ENCODE data around the gene GATA6. TPM values are rescaled to one million over a fixed set of nuclear protein-coding genes. Genes with fewer than 3 reads are reported as not detected.
A peak's percentile ranks its signal among the peaks of the same experiment; 100 is the strongest.

Gene GATA6
- 56.0 TPM for total RNA-seq
- long read RNA-seq, transcript GATA6-201 (7 exons, 3,770 nt): major isoform, 309 of 450 reads
- long read RNA-seq, transcript GATA6-202 (6 exons, 2,057 nt): minor isoform, 108 of 450 reads
- long read RNA-seq, partial matches to known transcripts: 9 of 450 reads
- long read RNA-seq, other reads (novel, unspliced or antisense): 24 of 450 reads

- DNase-seq (peak; percentile 95), ATAC-seq (ENCODE audit: poor library complexity) (peak; percentile 74)
- intact Hi-C loops (cut with DNase I): loop anchor here (2.0 to 10.0 kb wide), 4 partner anchors 172 to 392 kb away; no protein-coding TSS in a partner anchor
Observed at GRCh38 chr18:22169011-22169888, at the start of gene GATA6. Gene GATA6, plus strand, starts transcription at chr18:22169589. Its CDS starts 1,556 bp downstream, at chr18:22171145.

- ATAC-seq (ENCODE audit: poor library complexity) (no peak), DNase-seq (no peak)
- intact Hi-C loops (cut with DNase I): no loop called here
Observed at GRCh38 chr18:22124970-22125369, 44.4 kb upstream of the GATA6 start.

GRCh38 chr18:22128954-22129353 is 40.4 kb upstream of the GATA6 start:
- ATAC-seq (ENCODE audit: poor library complexity) (no peak), DNase-seq (no peak)
- intact Hi-C loops (cut with DNase I): no loop called here

GRCh38 chr18:22129778-22130177 is 39.6 kb upstream of the GATA6 start:
- ATAC-seq (ENCODE audit: poor library complexity) (no peak), DNase-seq (no peak)
- intact Hi-C loops (cut with DNase I): no loop called here

- intact Hi-C loops (cut with DNase I): no loop called here
- ATAC-seq (ENCODE audit: poor library complexity): no peak
Observed at GRCh38 chr18:22132258-22132657, 37.1 kb upstream of the GATA6 start.

GRCh38 chr18:22132763-22133162 is 36.6 kb upstream of the GATA6 start:
- DNase-seq (no peak), ATAC-seq (ENCODE audit: poor library complexity) (no peak)
- intact Hi-C loops (cut with DNase I): no loop called here

More at GRCh38 chr18:22132258-22132657, 37.1 kb upstream of the GATA6 start:
- no peak for DNase-seq

GRCh38 chr18:22136395-22136794 is 33.0 kb upstream of the GATA6 start:
- no peak for ATAC-seq (ENCODE audit: poor library complexity)
- intact Hi-C loops (cut with DNase I): no loop called here

GRCh38 chr18:22141211-22141610 is 28.2 kb upstream of the GATA6 start:
- intact Hi-C loops (cut with DNase I): no loop called here
- ATAC-seq (ENCODE audit: poor library complexity) (no peak), DNase-seq (no peak)

More at GRCh38 chr18:22136395-22136794, 33.0 kb upstream of the GATA6 start:
- no peak for DNase-seq

GRCh38 chr18:22143347-22144340 is 25.7 kb upstream of the GATA6 start:
- DNase-seq (no peak), ATAC-seq (ENCODE audit: poor library complexity) (no peak)
- intact Hi-C loops (cut with DNase I): no loop called here

- no peak for ATAC-seq (ENCODE audit: poor library complexity)
Observed at GRCh38 chr18:22145160-22145559, 24.2 kb upstream of the GATA6 start.

GRCh38 chr18:22149710-22150109 is 19.7 kb upstream of the GATA6 start:
- no peak for ATAC-seq (ENCODE audit: poor library complexity)
- intact Hi-C loops (cut with DNase I): no loop called here
- DNase-seq: no peak

More at GRCh38 chr18:22145160-22145559, 24.2 kb upstream of the GATA6 start:
- intact Hi-C loops (cut with DNase I): no loop called here
- no peak for DNase-seq

GRCh38 chr18:22152093-22152492 is 17.3 kb upstream of the GATA6 start:
- no peak for DNase-seq
- intact Hi-C loops (cut with DNase I): no loop called here
- ATAC-seq (ENCODE audit: poor library complexity): no peak

- no peak for ATAC-seq (ENCODE audit: poor library complexity)
- intact Hi-C loops (cut with DNase I): no loop called here
Observed at GRCh38 chr18:22153428-22153827, 16.0 kb upstream of the GATA6 start.

GRCh38 chr18:22155584-22155983 is 13.8 kb upstream of the GATA6 start:
- intact Hi-C loops (cut with DNase I): no loop called here
- no peak for ATAC-seq (ENCODE audit: poor library complexity)
- DNase-seq: no peak

More at GRCh38 chr18:22153428-22153827, 16.0 kb upstream of the GATA6 start:
- DNase-seq: no peak

GRCh38 chr18:22159014-22159413 is 10.4 kb upstream of the GATA6 start:
- ATAC-seq (ENCODE audit: poor library complexity) (no peak), DNase-seq (no peak)
- intact Hi-C loops (cut with DNase I): no loop called here

GRCh38 chr18:22161090-22161489 is 8.3 kb upstream of the GATA6 start:
- DNase-seq (no peak), ATAC-seq (ENCODE audit: poor library complexity) (no peak)
- intact Hi-C loops (cut with DNase I): loop anchor here (10.0 kb wide), 1 partner anchor 246 kb away; no protein-coding TSS in a partner anchor

- no peak for DNase-seq
- intact Hi-C loops (cut with DNase I): loop anchor here (10.0 kb wide), 1 partner anchor 249 kb away; no protein-coding TSS in a partner anchor
- ATAC-seq (ENCODE audit: poor library complexity): no peak
Observed at GRCh38 chr18:22163416-22164161, 5.8 kb upstream of the GATA6 start.
